Tibial artery (tissue), 4 donors: Measurements from ENCODE around the gene DGKE.
A peak's percentile ranks its signal among the peaks of the same experiment; 100 is the strongest.

Source experiments
- DNase-seq, 2 donors: peaks; one replicate each; pipeline ENCODE4 v3.0.0-alpha.2; 2019
- H3K27ac ChIP-seq, 2 donors: fragments of 200-600 bp; sonication (generic) in 1 of 2; 1 replicate in 1 of 2; 2 replicates in 1 of 2; pipeline ENCODE4 v1.5.1; 2018 to 2019; ENCODE audit warnings: mild to moderate bottlenecking in 1 of 2
- H3K27me3 ChIP-seq, 2 donors: fragments of 200-600 bp; sonication (generic) in 1 of 2; one replicate each; pipeline versions ENCODE4 v1.5.1 to v1.6.0; 2016 to 2019
- H3K36me3 ChIP-seq, 3 donors: fragments of 200-600 bp; sonication (generic) in 2 of 3; one replicate each; pipeline ENCODE4 v1.5.1; 2016 to 2019; ENCODE audit warnings: mild to moderate bottlenecking in 2 of 3
- H3K4me1 ChIP-seq, 4 donors: fragments of 200-600 bp; sonication (generic) in 2 of 4; 1 replicate in 3 of 4; 2 replicates in 1 of 4; pipeline ENCODE4 v1.5.1; 2016 to 2019
- H3K4me3 ChIP-seq, 2 donors: fragments of 200-600 bp; sonication (generic) in 1 of 2; 1 replicate in 1 of 2; 2 replicates in 1 of 2; pipeline ENCODE4 v1.5.1; 2018 to 2019; ENCODE audit warnings: mild to moderate bottlenecking in 2 of 2
- H3K9me3 ChIP-seq, 3 donors: fragments of 200-600 bp; sonication (generic) in 1 of 3; one replicate each; pipeline ENCODE4 v1.5.1; 2016 to 2019
- intact Hi-C: fragments of 100-400 bp; cut with DNase I; formaldehyde crosslinking; loops from one replicate; pipeline ENCODE4 v1.15.0; 2023; ENCODE audit warnings: low total_unique reads
- TF ChIP-seq, protein P1 (sequence below), 2 experiments: fragments of 200-600 bp in 1 of 2; fragments of 450-650 bp in 1 of 2; IDR thresholded peaks; one replicate each; pipeline ENCODE4 v1.5.1; 2017 to 2019; ENCODE audit warnings: antibody characterized with exemption in 2 of 2, mild to moderate bottlenecking in 1 of 2, moderate library complexity in 1 of 2

DGKE gene

GRCh38 chr17:56812901-56813388 is 21.0 kb upstream of the DGKE start:
- TF ChIP-seq, protein P1, sequence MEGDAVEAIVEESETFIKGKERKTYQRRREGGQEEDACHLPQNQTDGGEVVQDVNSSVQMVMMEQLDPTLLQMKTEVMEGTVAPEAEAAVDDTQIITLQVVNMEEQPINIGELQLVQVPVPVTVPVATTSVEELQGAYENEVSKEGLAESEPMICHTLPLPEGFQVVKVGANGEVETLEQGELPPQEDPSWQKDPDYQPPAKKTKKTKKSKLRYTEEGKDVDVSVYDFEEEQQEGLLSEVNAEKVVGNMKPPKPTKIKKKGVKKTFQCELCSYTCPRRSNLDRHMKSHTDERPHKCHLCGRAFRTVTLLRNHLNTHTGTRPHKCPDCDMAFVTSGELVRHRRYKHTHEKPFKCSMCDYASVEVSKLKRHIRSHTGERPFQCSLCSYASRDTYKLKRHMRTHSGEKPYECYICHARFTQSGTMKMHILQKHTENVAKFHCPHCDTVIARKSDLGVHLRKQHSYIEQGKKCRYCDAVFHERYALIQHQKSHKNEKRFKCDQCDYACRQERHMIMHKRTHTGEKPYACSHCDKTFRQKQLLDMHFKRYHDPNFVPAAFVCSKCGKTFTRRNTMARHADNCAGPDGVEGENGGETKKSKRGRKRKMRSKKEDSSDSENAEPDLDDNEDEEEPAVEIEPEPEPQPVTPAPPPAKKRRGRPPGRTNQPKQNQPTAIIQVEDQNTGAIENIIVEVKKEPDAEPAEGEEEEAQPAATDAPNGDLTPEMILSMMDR (IDR thresholded peaks at IDR 0.05) = no peak
- no peak for DNase-seq
- intact Hi-C loops = no loop called here

GRCh38 chr17:56815711-56816110 is 18.2 kb upstream of the DGKE start:
- peaks cover 0 to 4% (median 0%) of the 10 kb centered on the region in 3 donors for H3K36me3 ChIP-seq
- H3K27me3 ChIP-seq = no peaks in the 10 kb centered on the region
- no peak for DNase-seq
- no peak overlapping the region for H3K27ac ChIP-seq
- intact Hi-C loops = no loop called here
- no peaks in the 10 kb centered on the region for H3K9me3 ChIP-seq
- TF ChIP-seq, protein P1 (IDR thresholded peaks at IDR 0.05) = no peak
- H3K4me3 ChIP-seq = no peak overlapping the region
- H3K4me1 ChIP-seq = peaks cover 0 to 4% (median 4%) of the 10 kb centered on the region in 4 donors

More at GRCh38 chr17:56812901-56813388, 21.0 kb upstream of the DGKE start:
- Histone ChIP-seq H3K9me3 (no peaks in the 10 kb centered on the region), H3K27me3 (no peaks in the 10 kb centered on the region), H3K36me3 (peaks cover 0 to 4% (median 0%) of the 10 kb centered on the region in 3 donors), H3K4me3 (no peak overlapping the region), H3K27ac (no peak overlapping the region), H3K4me1 (no peaks in the 10 kb centered on the region)

- no peak overlapping the region for H3K27ac ChIP-seq
- no peaks in the 10 kb centered on the region for H3K27me3 ChIP-seq
- TF ChIP-seq, protein P1 (IDR thresholded peaks at IDR 0.05) = no peak
- peaks cover 0 to 4% (median 4%) of the 10 kb centered on the region in 4 donors for H3K4me1 ChIP-seq
- H3K9me3 ChIP-seq = no peaks in the 10 kb centered on the region
- no peak overlapping the region for H3K4me3 ChIP-seq
- intact Hi-C loops = no loop called here
- H3K36me3 ChIP-seq = peaks cover 0 to 4% (median 0%) of the 10 kb centered on the region in 3 donors
- no peak for DNase-seq
Observed at GRCh38 chr17:56817066-56817465, 16.9 kb upstream of the DGKE start.

DNA sequence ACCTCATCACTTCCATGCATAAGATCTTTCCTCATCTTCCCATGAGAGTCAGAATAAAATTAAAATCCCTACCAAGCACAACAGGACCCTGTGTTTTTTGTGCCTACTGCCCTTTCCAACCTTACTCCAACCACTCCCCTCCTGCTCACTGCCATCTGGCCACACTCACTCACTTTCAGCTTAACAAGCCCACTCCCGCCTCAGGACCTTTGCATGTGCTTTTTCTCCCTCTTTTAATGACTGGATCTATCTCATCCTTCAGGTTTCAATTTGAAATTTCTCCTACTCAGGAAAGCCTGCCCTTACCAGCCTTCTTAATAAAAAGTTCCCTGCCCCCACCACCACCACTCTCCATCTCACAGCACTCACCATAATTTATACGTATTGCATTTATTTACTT is 14.9 kb upstream of the DGKE start:
- no peaks in the 10 kb centered on the region for H3K9me3 ChIP-seq
- H3K27me3 ChIP-seq = no peaks in the 10 kb centered on the region
- peaks cover 0 to 4% (median 4%) of the 10 kb centered on the region in 4 donors for H3K4me1 ChIP-seq
- TF ChIP-seq, protein P1 (IDR thresholded peaks at IDR 0.05) = no peak
- no peak overlapping the region for H3K27ac ChIP-seq
- DNase-seq = no peak
- H3K36me3 ChIP-seq = peaks cover 0 to 4% (median 0%) of the 10 kb centered on the region in 3 donors
- intact Hi-C loops = no loop called here
- no peak overlapping the region for H3K4me3 ChIP-seq

GRCh38 chr17:56819431-56820145 is 14.4 kb upstream of the DGKE start:
- no peak overlapping the region for H3K27ac ChIP-seq
- peaks cover 0 to 4% (median 4%) of the 10 kb centered on the region in 4 donors for H3K4me1 ChIP-seq
- H3K36me3 ChIP-seq = peaks cover 0 to 4% (median 0%) of the 10 kb centered on the region in 3 donors
- TF ChIP-seq, protein P1 (IDR thresholded peaks at IDR 0.05) = peak; percentile 81 to 82
- no peaks in the 10 kb centered on the region for H3K27me3 ChIP-seq
- H3K4me3 ChIP-seq = no peak overlapping the region
- peak in 1 of 2 donors; percentile 64 for DNase-seq
- no peaks in the 10 kb centered on the region for H3K9me3 ChIP-seq
- intact Hi-C loops = loop anchor here (5.0 kb wide), 1 partner anchor 118 kb away; no protein-coding TSS in a partner anchor
